Measurements from ENCODE around the gene CHL1.

GRCh38 chr3:324423-324822 is 127.9 kb downstream of the CHL1 start:
- no peak for TF ChIP-seq MAX (IDR thresholded peaks at IDR 0.05; ENCODE audit: low read depth, low read length)
- TF ChIP-seq CTCF (IDR thresholded peaks at IDR 0.05; ENCODE audit: low read depth, low read length): no peak
- no peak for TF ChIP-seq POLR2A (IDR thresholded peaks at IDR 0.05; ENCODE audit: extremely low read depth, insufficient read length)
- TF ChIP-seq MYC (IDR thresholded peaks at IDR 0.05; ENCODE audit: low read depth, low read length): no peak

Data from NB4 (cell line).